ENCODE measurements around the gene ABHD17B. TPM values are rescaled to one million over a fixed set of nuclear protein-coding genes. Genes with fewer than 3 reads are reported as not detected.

The ABHD17B gene
- total RNA-seq, 1 experiment from 2014 or later: 21.1 TPM

DNA sequence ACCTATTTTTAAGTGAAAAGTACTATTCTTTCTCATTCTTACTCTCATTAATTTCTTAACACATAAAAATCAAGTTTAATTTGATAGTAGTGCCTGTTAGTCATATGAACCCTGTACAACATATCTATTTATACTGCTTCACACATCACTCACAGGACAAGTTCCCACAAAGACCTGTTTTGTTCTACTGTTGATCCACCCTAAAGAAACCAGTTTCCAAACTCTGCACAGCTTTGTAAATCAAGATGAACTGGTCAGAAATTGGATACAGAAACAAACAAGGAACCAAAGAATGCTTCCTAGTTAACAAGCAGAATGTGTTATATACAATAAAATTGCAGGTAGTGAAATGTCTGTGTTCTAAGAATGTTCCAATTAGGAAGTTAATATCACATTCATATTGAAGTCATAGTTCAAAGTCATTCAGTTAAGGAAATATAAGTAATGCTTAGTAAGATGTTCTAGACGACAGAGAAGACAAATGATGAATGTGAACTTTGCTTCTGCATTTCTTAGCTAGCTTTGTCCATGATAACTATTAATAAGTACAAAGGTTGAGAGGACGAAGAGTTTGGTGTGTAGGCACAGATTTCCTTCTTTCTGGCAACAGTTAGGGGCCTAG, 33.9 kb upstream of the ABHD17B start:
- intact Hi-C loops (cut with micrococcal nuclease; ENCODE audit: unreplicated experiment) (no loop called here), in situ Hi-C loops (cut with HindIII; ENCODE audit: low pct_unique_long_range_greater_than_20kb, low sequenced_read_pairs) (no loop called here)
- ChIA-PET POLR2A (no interaction called here), CTCF (no interaction called here)
- Histone ChIP-seq H3K4me3 (ENCODE audit: low read depth in 2 of 2, low read length in 2 of 2) (no peak overlapping the region), H3K27me3 (ENCODE audit: control insufficient read depth, insufficient read depth, low read length) (no peaks in the 10 kb centered on the region), H3K4me1 (ENCODE audit: control insufficient read depth, insufficient read depth, low read length) (no peaks in the 10 kb centered on the region; the same call in none of the 2 replicates), H3K9me3 (ENCODE audit: control insufficient read depth, insufficient read depth, low read depth, low read length) (no peaks in the 10 kb centered on the region), H3K36me3 (ENCODE audit: control insufficient read depth, insufficient read depth, low read length) (no peaks in the 10 kb centered on the region), H3K27ac (ENCODE audit: low read length) (no peak overlapping the region)
- no peak for ATAC-seq
- TF ChIP-seq TCF7L2 (IDR thresholded peaks at IDR 0.05; ENCODE audit: low read depth, low read length) (no peak), SIN3A (IDR thresholded peaks at IDR 0.05; ENCODE audit: borderline replicate concordance, insufficient read depth, low read depth, low read length) (no peak), POLR2AphosphoS5 (IDR thresholded peaks at IDR 0.05; ENCODE audit: low read depth, low read length) (no peak)
- TF ChIP-seq, protein P1, sequence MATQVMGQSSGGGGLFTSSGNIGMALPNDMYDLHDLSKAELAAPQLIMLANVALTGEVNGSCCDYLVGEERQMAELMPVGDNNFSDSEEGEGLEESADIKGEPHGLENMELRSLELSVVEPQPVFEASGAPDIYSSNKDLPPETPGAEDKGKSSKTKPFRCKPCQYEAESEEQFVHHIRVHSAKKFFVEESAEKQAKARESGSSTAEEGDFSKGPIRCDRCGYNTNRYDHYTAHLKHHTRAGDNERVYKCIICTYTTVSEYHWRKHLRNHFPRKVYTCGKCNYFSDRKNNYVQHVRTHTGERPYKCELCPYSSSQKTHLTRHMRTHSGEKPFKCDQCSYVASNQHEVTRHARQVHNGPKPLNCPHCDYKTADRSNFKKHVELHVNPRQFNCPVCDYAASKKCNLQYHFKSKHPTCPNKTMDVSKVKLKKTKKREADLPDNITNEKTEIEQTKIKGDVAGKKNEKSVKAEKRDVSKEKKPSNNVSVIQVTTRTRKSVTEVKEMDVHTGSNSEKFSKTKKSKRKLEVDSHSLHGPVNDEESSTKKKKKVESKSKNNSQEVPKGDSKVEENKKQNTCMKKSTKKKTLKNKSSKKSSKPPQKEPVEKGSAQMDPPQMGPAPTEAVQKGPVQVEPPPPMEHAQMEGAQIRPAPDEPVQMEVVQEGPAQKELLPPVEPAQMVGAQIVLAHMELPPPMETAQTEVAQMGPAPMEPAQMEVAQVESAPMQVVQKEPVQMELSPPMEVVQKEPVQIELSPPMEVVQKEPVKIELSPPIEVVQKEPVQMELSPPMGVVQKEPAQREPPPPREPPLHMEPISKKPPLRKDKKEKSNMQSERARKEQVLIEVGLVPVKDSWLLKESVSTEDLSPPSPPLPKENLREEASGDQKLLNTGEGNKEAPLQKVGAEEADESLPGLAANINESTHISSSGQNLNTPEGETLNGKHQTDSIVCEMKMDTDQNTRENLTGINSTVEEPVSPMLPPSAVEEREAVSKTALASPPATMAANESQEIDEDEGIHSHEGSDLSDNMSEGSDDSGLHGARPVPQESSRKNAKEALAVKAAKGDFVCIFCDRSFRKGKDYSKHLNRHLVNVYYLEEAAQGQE (IDR thresholded peaks at IDR 0.05; ENCODE audit: insufficient read depth in 1 of 2, low read depth in 2 of 2, low read length in 1 of 2): no peak
- TF ChIP-seq, protein P2, sequence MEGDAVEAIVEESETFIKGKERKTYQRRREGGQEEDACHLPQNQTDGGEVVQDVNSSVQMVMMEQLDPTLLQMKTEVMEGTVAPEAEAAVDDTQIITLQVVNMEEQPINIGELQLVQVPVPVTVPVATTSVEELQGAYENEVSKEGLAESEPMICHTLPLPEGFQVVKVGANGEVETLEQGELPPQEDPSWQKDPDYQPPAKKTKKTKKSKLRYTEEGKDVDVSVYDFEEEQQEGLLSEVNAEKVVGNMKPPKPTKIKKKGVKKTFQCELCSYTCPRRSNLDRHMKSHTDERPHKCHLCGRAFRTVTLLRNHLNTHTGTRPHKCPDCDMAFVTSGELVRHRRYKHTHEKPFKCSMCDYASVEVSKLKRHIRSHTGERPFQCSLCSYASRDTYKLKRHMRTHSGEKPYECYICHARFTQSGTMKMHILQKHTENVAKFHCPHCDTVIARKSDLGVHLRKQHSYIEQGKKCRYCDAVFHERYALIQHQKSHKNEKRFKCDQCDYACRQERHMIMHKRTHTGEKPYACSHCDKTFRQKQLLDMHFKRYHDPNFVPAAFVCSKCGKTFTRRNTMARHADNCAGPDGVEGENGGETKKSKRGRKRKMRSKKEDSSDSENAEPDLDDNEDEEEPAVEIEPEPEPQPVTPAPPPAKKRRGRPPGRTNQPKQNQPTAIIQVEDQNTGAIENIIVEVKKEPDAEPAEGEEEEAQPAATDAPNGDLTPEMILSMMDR (IDR thresholded peaks at IDR 0.05): no peak
- BruUV-seq (replicated peaks): no TSS peak
- no peak for DNase-seq (ENCODE audit: low read depth, low spot score)

DNA sequence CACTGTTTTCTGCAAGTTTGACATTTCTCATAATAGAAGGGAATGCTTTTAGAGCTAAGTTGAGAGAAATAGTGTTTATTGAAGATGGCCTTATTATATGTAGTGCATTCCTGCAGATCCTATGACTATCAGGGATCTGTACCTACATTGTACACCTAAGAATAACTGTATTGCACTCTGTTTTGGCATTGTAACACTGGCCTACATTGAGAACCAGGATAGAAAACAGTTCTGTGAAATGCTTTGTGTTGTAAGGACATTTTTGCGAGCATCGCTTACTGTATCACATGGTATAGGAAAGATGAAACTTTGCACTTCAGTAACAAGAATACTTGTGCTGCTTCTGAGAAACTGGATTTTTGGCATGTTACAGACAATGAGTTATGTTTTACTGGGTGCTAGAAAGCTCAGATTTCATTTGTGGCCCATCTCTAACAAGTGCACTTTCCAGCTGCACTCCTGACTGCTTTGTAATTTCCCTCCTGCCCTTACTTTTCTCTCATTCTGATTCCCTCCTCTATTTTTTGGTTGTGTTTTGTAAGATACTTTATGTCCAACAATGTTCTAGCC, 31.1 kb upstream of the ABHD17B start:
- no peaks in the 10 kb centered on the region for H3K27me3 ChIP-seq (ENCODE audit: control insufficient read depth, insufficient read depth, low read length)
- H3K9me3 ChIP-seq (ENCODE audit: control insufficient read depth, insufficient read depth, low read depth, low read length): no peaks in the 10 kb centered on the region
- peaks cover 1% of the 10 kb centered on the region for H3K4me1 ChIP-seq (ENCODE audit: control insufficient read depth, insufficient read depth, low read length)
- ATAC-seq (no peak), DNase-seq (ENCODE audit: low read depth, low spot score) (no peak)
- no peak overlapping the region for H3K4me3 ChIP-seq (ENCODE audit: low read depth in 2 of 2, low read length in 2 of 2)
- POLR2A ChIA-PET: no interaction called here
- intact Hi-C loops (cut with micrococcal nuclease; ENCODE audit: unreplicated experiment): no loop called here
- CTCF ChIA-PET: no interaction called here
- in situ Hi-C loops (cut with HindIII; ENCODE audit: low pct_unique_long_range_greater_than_20kb, low sequenced_read_pairs): no loop called here
- no TSS peak for BruUV-seq (replicated peaks)
- no peak overlapping the region for H3K27ac ChIP-seq (ENCODE audit: low read length)
- no peak for TF ChIP-seq SIN3A (IDR thresholded peaks at IDR 0.05; ENCODE audit: borderline replicate concordance, insufficient read depth, low read depth, low read length)
- TF ChIP-seq, protein P1 (IDR thresholded peaks at IDR 0.05; ENCODE audit: insufficient read depth in 1 of 2, low read depth in 2 of 2, low read length in 1 of 2): no peak
- no peak for TF ChIP-seq TCF7L2 (IDR thresholded peaks at IDR 0.05; ENCODE audit: low read depth, low read length)
- TF ChIP-seq, protein P2 (IDR thresholded peaks at IDR 0.05): no peak
- no peak for TF ChIP-seq POLR2AphosphoS5 (IDR thresholded peaks at IDR 0.05; ENCODE audit: low read depth, low read length)
- H3K36me3 ChIP-seq (ENCODE audit: control insufficient read depth, insufficient read depth, low read length): no peaks in the 10 kb centered on the region; the same call in 1 of the 2 replicates

Data from Panc1 (cell line).